Measurements from ENCODE around the gene CANX.

Gene CANX

GRCh38 chr5:179762079-179762780 is 63.5 kb downstream of the CANX start:
- Mint-ChIP-seq H3K4me3 (peak overlapping the region in 1 of 2 donors; percentile 14), H3K9me3 (no peaks in the 10 kb centered on the region), H3K27me3 (no peaks in the 10 kb centered on the region), H3K27ac (no peak overlapping the region), H3K4me1 (peaks cover 58% of the 10 kb centered on the region)
- DNase-seq (peak in 1 of 2 donors; percentile 3), ATAC-seq (peak; percentile 67)

DNA sequence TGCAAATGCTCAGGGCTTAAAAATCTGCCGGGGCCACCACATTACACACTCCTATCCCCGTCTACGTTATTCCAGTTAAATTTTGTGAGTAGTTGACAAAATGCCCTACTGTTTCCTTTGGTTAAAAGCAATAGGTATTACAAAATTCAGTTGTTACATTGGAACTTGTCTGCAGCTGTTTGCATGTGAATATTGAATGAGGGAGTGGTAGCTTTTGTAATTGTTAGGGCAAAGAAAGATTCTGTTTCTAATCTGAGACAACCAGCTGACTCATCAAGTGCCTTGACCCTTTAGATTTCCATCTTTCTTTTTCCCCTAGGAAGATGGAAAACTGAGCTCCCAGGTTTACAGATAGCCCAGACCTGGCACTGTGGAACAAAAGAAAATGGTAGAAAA is 64.0 kb downstream of the CANX start:
- H3K9me3 Mint-ChIP-seq: no peaks in the 10 kb centered on the region
- no peak overlapping the region for H3K27ac Mint-ChIP-seq
- DNase-seq (no peak), ATAC-seq (no peak)
- peaks cover 60% of the 10 kb centered on the region for H3K4me1 Mint-ChIP-seq
- H3K4me3 Mint-ChIP-seq: no peak overlapping the region
- H3K27me3 Mint-ChIP-seq: no peaks in the 10 kb centered on the region

DNA sequence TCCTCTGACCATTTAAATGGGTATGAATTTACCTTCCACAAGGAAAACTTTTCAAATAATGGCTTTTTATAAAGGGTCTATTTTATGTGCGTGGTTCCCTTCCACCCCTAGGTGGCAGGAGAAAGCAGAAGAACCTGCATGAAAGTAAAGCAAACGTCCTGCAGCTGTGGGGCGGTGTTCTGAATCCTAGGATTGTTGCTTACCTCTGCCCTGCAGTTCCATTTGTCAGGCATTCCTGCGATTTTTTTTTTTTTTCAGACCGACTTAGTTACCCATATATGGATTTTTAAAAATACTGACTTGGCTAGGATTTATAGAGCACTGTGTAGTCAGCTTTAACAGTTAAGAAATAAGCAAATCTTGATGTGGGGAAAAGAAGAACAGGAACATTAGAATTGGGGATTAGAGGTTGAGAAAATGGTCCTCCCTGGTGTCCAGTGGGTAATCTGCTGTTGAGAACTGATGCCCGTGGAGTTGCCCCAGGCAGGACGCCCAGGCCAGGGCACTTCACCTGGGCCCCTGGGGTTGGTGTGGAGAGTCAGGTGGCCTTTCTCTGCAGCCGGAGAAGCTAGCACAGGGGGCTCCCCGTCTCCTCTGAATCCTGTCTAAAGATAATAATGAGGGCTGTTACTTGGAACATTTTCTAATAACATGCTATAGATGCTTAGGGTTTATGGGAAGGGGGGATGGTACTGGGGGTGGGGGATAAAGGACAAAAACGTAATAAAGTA is 64.6 kb downstream of the CANX start:
- Mint-ChIP-seq H3K9me3 (no peaks in the 10 kb centered on the region), H3K4me3 (no peak overlapping the region), H3K27me3 (no peaks in the 10 kb centered on the region), H3K4me1 (peaks cover 66% of the 10 kb centered on the region), H3K27ac (peak overlapping the region in 1 of 2 donors; percentile 84)
- ATAC-seq (peak; percentile 74), DNase-seq (peak; percentile 15 to 38)

GRCh38 chr5:179764056-179764455 is 65.3 kb downstream of the CANX start:
- DNase-seq: no peak
- no peaks in the 10 kb centered on the region for H3K27me3 Mint-ChIP-seq

DNA sequence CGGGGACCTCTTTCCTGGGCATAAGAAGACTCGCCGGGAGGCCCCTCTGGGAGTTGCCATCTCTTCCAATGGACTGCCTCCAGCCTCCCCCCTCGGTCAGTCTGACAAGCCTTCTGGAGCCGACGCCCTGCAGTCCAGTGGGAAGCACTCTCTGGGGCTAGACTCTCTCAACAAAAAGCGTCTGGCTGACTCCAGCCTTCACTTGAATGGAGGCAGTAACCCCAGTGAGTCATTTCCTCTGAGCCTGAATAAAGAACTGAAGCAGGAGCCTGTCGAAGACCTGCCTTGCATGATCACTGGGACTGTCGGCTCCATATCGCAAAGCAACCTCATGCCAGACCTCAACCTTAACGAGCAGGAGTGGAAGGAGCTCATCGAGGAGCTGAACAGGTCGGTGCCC is 66.6 kb downstream of the CANX start:
- no peak for DNase-seq
- H3K4me1 Mint-ChIP-seq: peaks cover 52% of the 10 kb centered on the region

More at GRCh38 chr5:179764056-179764455, 65.3 kb downstream of the CANX start:
- peaks cover 65% of the 10 kb centered on the region for H3K4me1 Mint-ChIP-seq
- no peaks in the 10 kb centered on the region for H3K9me3 Mint-ChIP-seq
- no peak for ATAC-seq
- peak overlapping the region in 1 of 2 donors; percentile 84 for H3K27ac Mint-ChIP-seq
- no peak overlapping the region for H3K4me3 Mint-ChIP-seq

GRCh38 chr5:179766021-179766725 is 67.4 kb downstream of the CANX start:
- no peak for DNase-seq
- peaks cover 47% of the 10 kb centered on the region for H3K4me1 Mint-ChIP-seq
- peak overlapping the region in 1 of 2 donors; percentile 76 for H3K27ac Mint-ChIP-seq
- no peak overlapping the region for H3K4me3 Mint-ChIP-seq
- H3K27me3 Mint-ChIP-seq: no peaks in the 10 kb centered on the region
- H3K9me3 Mint-ChIP-seq: no peaks in the 10 kb centered on the region
- ATAC-seq: no peak

More for the DNA sequence above, 66.6 kb downstream of the CANX start:
- no peaks in the 10 kb centered on the region for H3K27me3 Mint-ChIP-seq
- no peaks in the 10 kb centered on the region for H3K9me3 Mint-ChIP-seq
- peak overlapping the region in 1 of 2 donors; percentile 7 for H3K27ac Mint-ChIP-seq
- ATAC-seq: no peak
- H3K4me3 Mint-ChIP-seq: no peak overlapping the region

DNA sequence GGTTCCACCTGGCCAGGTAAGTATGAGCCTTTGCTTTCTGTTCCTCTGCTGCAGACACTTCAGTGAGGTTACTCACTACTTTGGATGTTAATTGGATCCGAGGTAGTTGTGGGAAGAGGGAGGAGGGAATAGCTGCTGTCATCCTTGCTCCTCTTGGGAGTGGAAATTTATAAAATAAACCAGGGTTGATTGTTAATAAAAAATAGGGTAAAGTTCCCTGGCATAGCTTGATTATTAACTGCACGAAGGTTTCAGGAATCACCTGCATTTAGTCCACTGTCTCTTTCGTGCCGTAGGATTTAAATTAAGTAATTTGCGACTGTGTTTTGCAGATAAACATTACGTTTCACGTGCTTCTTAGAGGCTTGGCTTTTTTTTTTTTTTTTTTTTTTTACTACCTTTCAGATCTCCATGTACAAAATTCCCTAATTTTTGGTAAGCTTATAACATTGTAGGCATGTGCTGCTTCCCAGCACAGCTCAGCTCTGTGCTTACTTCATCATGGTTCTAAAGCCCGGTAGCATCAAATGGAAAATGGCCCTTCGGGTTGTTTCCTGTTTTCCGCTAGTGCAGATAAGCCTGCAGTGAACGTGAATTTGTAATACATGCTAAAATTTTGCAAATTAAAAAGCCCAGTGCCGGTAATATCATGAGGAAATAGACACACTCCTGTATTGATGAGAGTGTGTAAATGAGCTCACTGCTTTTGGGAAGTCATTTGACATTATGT is 68.1 kb downstream of the CANX start:
- Mint-ChIP-seq H3K27ac (no peak overlapping the region), H3K4me1 (peaks cover 40% of the 10 kb centered on the region), H3K4me3 (no peak overlapping the region), H3K27me3 (no peaks in the 10 kb centered on the region), H3K9me3 (no peaks in the 10 kb centered on the region)
- ATAC-seq (no peak), DNase-seq (no peak)

DNA sequence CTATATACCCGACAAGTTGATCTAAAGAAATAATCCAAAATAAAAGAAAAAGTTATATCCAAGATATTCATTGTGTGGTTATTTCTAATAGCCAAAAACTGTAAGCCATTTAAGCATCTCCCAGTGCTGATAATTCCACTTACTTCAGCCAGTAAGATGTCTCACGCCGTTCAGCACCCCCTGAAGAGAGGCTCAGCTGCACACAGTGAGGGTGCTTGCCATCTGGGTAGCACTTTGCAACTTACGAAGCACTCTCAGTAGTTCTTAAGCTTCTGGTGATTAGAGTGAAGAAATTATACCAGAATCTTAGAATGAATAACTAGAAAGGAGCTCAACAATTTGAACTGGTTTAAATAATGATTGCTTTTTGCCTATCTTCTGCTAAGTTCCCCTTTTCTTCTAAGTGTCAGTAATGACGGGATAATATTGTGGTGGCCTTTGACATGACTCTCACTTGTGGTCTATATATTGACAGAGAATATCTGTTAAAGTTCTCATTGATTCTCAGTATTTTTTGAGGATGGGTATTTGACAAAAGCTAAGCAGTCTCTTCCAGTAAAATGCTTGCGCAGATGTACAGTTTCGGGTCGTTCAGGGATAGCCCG is 68.8 kb downstream of the CANX start:
- no peak for DNase-seq
- Mint-ChIP-seq H3K4me1 (peaks cover 33% of the 10 kb centered on the region), H3K9me3 (no peaks in the 10 kb centered on the region), H3K27ac (no peak overlapping the region), H3K4me3 (no peak overlapping the region), H3K27me3 (no peaks in the 10 kb centered on the region)
- ATAC-seq: no peak

GRCh38 chr5:179768326-179769085 is 69.7 kb downstream of the CANX start:
- Mint-ChIP-seq H3K27ac (peak overlapping the region in 1 of 2 donors; percentile 76), H3K4me3 (no peak overlapping the region), H3K27me3 (no peaks in the 10 kb centered on the region), H3K9me3 (no peaks in the 10 kb centered on the region), H3K4me1 (peaks cover 24% of the 10 kb centered on the region)
- DNase-seq: no peak
- ATAC-seq: peak; percentile 66

GRCh38 chr5:179769271-179769670 is 70.5 kb downstream of the CANX start:
- Mint-ChIP-seq H3K27ac (no peak overlapping the region), H3K27me3 (no peaks in the 10 kb centered on the region), H3K4me1 (peaks cover 24% of the 10 kb centered on the region), H3K4me3 (no peak overlapping the region), H3K9me3 (no peaks in the 10 kb centered on the region)
- no peak for ATAC-seq
- DNase-seq: no peak

DNA sequence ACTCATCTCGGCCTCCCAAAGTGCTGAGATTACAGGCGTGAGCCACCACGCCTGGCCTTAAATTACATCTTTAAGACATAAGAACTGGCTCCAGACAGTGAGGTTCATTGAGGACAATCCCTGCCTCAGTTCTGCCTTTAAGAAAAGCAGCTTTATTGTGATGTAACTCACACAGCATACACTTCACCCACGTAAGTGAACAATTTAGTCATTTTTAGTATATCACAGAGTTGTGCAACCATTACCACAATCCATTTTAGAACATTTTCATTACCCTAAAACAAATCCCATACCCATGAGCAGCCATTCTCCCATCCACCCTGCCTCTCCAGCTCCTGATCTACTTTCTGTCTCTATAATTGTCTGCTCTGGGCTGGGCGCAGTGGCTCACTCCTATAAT is 71.0 kb downstream of the CANX start:
- Mint-ChIP-seq H3K27ac (peak overlapping the region; percentile 16 to 61), H3K9me3 (no peaks in the 10 kb centered on the region), H3K4me1 (peaks cover 24% of the 10 kb centered on the region), H3K4me3 (no peak overlapping the region), H3K27me3 (no peaks in the 10 kb centered on the region)
- ATAC-seq (no peak), DNase-seq (no peak)

DNA sequence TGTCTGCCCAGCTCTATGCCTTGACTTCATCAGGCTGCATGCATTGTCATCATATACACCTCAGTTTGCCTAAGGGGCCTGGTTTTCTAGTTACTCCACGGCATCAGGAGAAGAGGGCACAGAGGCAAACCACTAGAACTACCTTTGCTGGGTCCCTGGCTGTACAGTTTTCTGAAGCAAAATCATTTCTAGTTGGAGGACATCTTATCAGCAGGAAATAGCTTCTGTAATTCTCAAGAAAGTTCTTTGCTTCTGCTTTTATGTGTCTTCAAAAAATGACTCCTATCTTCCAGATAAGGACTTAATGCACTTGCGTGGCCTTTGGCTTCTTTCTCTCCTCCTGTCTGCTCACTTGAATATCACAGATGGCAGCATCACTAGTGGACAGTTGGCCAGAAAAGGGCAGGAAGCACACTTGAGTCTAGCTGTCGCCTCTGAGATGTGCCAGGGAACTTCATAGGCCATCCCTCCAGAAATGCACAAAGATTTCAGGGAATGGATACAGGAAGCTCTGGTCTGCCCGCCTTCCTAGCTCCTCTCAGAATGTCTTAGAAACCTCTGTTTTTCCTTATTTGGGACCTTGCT is 72.6 kb downstream of the CANX start:
- H3K4me1 Mint-ChIP-seq: peaks cover 10% of the 10 kb centered on the region
- DNase-seq (no peak), ATAC-seq (no peak)
- H3K4me3 Mint-ChIP-seq: no peak overlapping the region
- peak overlapping the region; percentile 13 to 40 for H3K27ac Mint-ChIP-seq
- H3K27me3 Mint-ChIP-seq: no peaks in the 10 kb centered on the region
- H3K9me3 Mint-ChIP-seq: no peaks in the 10 kb centered on the region

DNA sequence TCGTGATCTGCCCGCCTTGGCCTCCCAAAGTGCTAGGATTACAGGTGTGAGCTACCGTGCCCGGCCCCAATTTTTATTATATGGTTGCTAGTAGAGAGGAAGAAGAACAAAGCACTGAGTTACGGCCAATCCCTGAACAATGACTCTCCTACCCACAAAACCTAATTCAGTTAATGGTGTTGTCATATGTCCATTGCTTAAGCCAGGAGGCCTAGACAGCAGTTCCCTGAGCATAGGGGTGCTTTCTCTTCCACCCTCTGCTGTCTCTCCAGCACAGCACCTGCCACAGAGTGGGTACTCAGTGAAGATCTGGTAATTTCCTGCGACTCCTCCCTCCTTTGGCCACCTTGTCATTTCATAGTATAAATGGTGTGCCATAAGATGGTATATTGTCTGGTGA is 73.6 kb downstream of the CANX start:
- Mint-ChIP-seq H3K9me3 (no peaks in the 10 kb centered on the region), H3K4me1 (peaks cover 8% of the 10 kb centered on the region), H3K4me3 (no peak overlapping the region), H3K27me3 (no peaks in the 10 kb centered on the region), H3K27ac (no peak overlapping the region)
- ATAC-seq (no peak), DNase-seq (no peak)

DNA sequence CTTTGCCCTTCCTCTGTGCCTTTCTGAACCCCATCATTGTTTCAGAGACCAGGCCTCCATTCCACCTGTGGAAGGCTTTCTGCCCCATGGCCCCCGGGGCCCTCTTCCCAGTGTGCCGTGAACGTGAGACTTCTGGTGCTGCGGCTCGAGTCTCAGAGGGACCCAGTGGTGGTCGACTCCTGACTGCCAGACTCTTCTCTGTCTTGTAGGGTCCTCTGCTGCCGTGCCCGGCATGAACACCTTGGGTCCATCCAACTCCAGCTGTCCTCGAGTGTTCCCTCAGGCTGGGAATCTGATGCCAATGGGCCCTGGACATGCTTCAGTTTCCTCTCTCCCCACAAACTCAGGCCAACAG is 74.9 kb downstream of the CANX start:
- ATAC-seq: no peak
- no peaks in the 10 kb centered on the region for H3K27me3 Mint-ChIP-seq
- no peaks in the 10 kb centered on the region for H3K4me1 Mint-ChIP-seq
- DNase-seq: no peak
- H3K27ac Mint-ChIP-seq: peak overlapping the region in 1 of 2 donors; percentile 41
- no peaks in the 10 kb centered on the region for H3K9me3 Mint-ChIP-seq
- H3K4me3 Mint-ChIP-seq: no peak overlapping the region

Measured in stimulated activated naive CD8-positive, alpha-beta T cell treated with anti-CD3 and anti-CD28 coated beads, Interleukin-15, amount 100 ng/mL, for 72 hours (primary cell).